Keratinocyte (primary cell): Measurements from ENCODE around the gene BTLA.

Source experiments
- EZH2 ChIP-seq: IDR thresholded peaks from one replicate; pipeline ENCODE4 v1.6.1; 2012; ENCODE audit warnings: inconsistent platforms, mild to moderate bottlenecking, low read length, moderate library complexity
- TF ChIP-seq, protein P1 (sequence below), 3 experiments: IDR thresholded peaks in 1 of 3; conservative IDR thresholded peaks in 1 of 3; optimal IDR thresholded peaks in 1 of 3; 2 replicates in 2 of 3; 3 replicates in 1 of 3; pipeline versions ENCODE3 to v1.5.1; 2011; ENCODE audit warnings: low read length in 3 of 3, mild to moderate bottlenecking in 3 of 3, moderate library complexity in 2 of 3, control low read depth in 1 of 3, inconsistent platforms in 1 of 3; ENCODE audit not compliant: insufficient read depth in 2 of 3; ENCODE audit errors: extremely low read depth in 1 of 3

DNA sequence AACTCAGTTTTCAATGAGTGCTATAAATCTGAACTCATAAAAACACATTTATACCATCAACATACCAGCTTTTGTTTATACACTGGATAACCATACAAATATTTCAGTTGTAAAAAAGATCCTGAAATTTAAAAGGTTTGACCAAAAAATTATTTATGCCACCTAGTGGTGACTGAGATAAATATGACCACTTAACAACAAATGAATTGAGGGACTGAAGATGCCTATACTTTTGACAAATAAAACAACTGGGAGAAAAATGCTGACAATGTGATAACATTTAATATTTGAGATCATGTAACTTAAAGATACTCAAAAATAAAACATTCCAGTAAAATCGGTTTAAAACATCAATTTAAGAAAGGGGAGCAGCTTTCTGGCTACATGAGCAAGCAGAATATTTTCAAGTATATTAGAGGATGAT is 32.1 kb upstream of the BTLA start:
- TF ChIP-seq, protein P1, sequence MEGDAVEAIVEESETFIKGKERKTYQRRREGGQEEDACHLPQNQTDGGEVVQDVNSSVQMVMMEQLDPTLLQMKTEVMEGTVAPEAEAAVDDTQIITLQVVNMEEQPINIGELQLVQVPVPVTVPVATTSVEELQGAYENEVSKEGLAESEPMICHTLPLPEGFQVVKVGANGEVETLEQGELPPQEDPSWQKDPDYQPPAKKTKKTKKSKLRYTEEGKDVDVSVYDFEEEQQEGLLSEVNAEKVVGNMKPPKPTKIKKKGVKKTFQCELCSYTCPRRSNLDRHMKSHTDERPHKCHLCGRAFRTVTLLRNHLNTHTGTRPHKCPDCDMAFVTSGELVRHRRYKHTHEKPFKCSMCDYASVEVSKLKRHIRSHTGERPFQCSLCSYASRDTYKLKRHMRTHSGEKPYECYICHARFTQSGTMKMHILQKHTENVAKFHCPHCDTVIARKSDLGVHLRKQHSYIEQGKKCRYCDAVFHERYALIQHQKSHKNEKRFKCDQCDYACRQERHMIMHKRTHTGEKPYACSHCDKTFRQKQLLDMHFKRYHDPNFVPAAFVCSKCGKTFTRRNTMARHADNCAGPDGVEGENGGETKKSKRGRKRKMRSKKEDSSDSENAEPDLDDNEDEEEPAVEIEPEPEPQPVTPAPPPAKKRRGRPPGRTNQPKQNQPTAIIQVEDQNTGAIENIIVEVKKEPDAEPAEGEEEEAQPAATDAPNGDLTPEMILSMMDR (optimal IDR thresholded peaks at IDR 0.05 in 1 of 3, IDR thresholded peaks at IDR 0.05 in 1 of 3, conservative IDR thresholded peaks at IDR 0.05 in 1 of 3; ENCODE audit: extremely low read depth in 1 of 3, insufficient read depth in 2 of 3, low read length in 3 of 3) = peak in 2 of 3 experiments; percentile 4 to 30
- no peak for TF ChIP-seq EZH2
